Left lobe of liver (tissue), 2 donors: ENCODE measurements around the gene SUGCT. TPM values are rescaled to one million over a fixed set of nuclear protein-coding genes. Genes with fewer than 3 reads are reported as not detected.
A peak's percentile ranks its signal among the peaks of the same experiment; 100 is the strongest.
"Not testable (repeated sequence)": the region's sequence is repeated elsewhere in the genome, so short reads cannot be mapped to it uniquely, and the experiment has no call there.

Source experiments
- ATAC-seq: fragments of 200-7000 bp; cut with Tn5 transposase; one replicate; pipeline ENCODE4 v1.9.1; 2020; ENCODE audit warnings: mild to moderate bottlenecking, moderate library complexity
- DNase-seq: peaks from one replicate; pipeline ENCODE4 v3.0.0-alpha.2; 2020; ENCODE audit warnings: low spot score
- total RNA-seq: library from RNA; stranded (reverse); gene quantifications from one replicate; pipeline ENCODE4 v1.2.1, GENCODE V29; 2021
- donor health status: DM: no; HTN: no; CAD: no; lungs with moderate emphysema.
- donor health status: DM: no; HTN: yes; CAD: no.

SUGCT gene
- total RNA-seq, 1 donor from 2014 or later: 14.3 TPM

DNA sequence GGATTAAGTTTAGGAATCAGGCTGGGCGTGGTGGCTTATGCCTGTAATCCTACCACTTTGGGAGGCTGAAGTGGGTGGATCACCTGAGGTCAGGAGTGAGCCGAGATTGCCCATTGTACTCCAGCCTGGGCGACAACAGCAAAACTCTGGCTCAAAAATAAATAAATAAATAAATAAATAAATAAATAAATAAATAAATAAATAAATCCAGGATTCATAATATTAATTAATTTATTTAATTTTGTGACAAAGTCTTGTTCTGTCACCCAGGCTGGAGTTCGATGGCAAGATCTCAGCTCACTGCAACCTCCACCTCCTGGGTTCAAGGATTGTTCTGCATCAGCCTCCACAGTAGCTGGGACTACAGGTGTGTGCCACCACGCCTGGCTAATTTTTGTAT lies 4.2 kb downstream of the SUGCT start:
- DNase-seq (no peak), ATAC-seq (no peak)

DNA sequence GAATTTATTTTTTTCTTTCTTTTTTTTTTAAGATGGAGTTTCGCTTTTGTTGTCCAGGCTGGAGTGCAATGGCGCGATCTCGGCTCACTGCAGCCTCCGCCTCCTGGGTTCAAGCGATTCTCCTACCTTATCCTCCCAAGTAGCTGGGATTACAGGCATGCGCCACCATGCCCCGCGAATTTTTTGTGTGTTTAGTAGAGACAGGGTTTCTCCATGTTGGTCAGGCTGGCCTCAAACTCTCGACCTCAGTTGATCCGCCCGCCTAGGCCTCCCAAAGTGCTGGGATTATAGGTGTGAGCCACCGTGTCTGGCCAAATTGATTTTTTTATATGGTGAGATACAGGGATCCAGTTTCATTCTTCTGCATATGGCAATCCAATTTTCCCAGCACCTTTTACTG lies 5.1 kb downstream of the SUGCT start:
- not testable (repeated sequence) for ATAC-seq, DNase-seq

DNA sequence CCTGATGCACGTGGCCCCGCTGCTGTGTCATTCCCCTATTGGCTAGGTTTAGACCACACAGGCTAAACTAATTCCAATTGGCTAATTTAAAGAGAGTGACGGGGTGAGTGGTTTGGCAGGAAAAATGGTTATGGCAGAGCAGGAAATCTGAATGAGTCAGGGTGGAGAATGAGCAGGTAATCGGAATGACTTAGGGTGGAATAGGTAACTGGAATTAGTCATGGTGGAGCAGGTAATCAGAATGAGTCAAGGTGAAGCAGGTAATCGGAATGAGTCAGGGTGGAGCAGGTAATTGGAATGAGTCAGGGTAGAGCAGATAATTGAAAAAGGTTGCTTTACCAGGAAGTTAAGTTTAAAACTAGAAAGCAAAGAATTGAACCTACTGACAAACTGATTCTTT lies 7.1 kb downstream of the SUGCT start:
- not testable (repeated sequence) for ATAC-seq, DNase-seq

DNA sequence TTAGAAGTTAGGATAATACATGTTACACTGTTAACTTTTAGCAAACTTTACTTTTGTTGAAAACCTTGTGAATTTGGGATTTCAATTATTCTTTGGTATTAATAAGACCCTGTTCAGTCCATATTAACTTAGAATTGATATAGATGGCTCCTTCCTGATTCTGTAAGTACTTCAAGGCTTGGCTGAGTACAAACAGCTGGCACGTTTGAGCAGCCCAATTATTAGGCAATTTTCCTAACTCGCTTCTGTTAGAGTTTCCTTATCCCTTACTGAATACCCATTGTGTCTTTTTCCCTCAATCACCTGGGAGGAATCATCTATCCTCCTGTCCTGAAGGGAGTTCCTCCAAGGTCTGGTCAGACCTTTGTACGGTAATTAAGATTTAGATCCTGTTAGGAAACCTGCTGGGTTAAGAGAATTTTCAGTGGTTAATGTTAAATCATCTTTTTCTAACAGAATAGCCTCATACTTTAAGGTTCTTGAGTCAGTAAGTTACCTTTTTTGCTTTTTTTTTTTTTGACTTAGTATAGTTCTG lies 10.9 kb downstream of the SUGCT start:
- not testable (repeated sequence) for DNase-seq

DNA sequence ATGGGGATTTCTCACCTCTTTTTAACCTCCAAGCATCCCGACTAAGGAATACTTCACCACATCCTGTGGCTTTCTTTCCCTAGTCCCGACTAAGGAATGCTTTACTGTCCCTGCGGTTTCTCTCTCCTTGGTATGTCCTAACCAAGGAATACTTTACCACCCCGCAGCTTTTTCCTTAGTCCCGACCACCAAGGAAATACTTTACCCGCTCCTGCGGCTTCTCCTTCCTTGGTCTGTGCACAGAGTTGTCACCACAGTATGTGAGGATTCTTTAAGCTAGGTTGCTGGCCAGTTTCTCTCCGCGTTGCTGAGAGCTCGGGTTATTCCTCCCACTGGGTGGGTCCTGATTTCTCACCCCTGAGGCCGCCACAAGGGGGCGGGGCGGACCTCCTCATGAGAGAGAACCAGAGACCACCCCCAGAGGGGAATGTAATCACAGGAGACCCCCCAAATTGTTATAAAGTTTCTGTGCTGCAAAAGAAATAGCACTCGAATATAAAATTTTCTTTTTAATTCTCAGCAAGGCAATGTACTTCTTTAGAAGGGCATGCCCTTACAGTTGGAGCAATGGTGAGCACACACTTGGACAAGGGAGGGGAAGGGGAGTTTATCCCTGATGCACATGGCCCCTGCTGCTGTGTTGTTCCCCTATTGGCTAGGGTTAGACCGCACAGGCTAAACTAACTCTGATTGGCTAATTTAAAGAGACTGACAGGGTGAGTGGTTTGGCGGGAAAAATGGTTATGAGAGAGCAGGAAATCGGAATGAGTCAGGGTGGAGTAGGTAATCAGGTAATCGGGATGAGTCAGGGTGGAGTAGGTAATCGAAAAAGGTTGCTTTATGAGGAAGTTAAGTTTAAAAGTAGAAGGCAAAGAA lies 12.8 kb downstream of the SUGCT start:
- DNase-seq (no peak), ATAC-seq (no peak)

More for the DNA sequence above, 10.9 kb downstream of the SUGCT start:
- ATAC-seq: not testable (repeated sequence)

DNA sequence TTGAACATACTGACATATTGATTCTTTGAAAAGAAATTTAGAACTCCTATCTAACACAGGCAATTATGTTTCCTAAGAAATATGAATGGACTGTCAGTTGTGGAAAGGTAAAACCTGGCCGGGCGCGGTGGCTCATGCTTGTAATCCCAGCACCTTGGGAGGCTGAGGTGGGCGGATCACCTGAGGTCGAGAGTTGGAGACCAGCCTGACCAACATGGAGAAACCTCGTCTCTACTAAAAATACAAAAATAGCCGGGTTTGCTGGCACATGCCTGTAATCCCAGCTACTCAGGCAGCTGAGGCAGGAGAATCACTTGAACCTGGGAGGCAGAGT lies 13.4 kb downstream of the SUGCT start:
- not testable (repeated sequence) for DNase-seq, ATAC-seq

DNA sequence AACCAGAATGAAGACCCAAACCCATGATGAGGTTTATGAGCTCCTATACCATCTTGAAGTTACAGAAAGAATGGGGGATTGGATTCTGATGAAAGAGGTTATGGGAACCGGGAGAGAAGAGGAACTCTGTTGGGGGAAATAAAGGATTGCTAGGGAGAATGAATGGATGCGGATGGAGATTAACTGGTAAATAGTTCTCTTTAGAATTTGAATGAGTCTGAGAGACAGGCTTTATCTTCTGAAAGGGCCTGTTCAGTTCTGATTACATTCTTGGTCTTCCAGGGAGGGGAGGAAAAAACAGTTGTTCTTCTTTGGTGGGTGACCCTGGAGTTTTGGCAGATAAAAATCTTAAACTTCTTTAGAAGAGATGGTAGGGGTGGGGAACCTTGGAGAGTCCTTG lies 13.9 kb downstream of the SUGCT start:
- no peak for ATAC-seq
- DNase-seq: no peak

DNA sequence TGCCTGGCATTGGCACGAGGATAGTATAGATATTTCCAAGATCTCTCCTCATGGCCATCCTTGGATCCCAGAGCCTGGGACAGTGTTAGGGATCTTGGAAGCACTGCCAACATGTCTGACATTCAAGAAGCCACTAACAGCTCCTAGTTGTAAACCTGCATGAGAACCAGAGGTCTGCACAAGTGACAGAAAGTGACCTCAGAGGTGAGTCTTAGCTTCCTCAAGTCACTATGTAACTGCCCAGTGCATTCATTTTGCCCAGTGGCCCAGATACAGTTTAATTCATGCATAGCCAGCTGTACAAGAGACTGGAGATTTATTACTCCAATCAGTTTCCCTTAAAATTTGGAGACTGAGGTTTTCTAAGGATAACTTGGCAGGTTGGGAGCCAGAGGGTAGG lies 16.7 kb downstream of the SUGCT start:
- DNase-seq (no peak), ATAC-seq (no peak)

DNA sequence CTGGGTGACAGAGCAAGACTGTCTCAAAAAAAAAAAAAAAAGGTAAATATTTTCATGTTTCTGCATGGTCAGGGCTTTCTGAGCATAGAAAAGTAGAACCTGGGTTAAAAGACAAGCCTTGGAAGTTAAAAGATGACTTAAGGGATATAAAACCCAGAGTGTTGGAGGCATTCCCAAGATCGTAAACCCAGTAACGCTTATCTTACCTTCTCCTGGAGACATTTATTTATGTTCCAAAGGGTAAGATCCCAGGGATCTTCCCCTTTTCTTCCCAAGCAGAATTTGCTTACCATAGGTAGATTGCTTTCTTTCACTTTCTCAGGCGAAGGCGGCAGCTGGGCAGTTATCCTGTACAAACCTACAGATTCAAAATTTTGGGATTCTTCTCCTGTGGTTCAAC lies 22.2 kb downstream of the SUGCT start:
- no peak for ATAC-seq
- DNase-seq: no peak

DNA sequence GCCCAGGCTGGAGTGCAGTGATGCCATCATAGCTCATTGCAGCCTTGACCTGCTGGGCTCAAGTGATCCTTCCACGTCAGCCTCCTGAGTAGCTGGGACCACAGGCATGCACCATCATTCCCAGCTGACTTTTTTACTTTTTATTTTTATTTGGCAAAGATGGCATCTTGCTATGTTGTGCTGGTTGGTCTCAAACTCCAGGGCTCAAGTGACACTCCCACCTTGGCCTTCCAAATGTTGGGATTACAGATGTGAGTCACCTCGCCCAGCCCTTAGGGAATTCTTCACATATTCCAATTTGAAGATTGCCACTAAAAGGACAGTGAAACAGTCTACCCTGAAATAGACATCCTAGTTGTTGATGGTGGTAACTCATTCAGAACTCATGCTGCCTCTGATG lies 27.7 kb downstream of the SUGCT start:
- no peak for DNase-seq
- ATAC-seq: no peak

DNA sequence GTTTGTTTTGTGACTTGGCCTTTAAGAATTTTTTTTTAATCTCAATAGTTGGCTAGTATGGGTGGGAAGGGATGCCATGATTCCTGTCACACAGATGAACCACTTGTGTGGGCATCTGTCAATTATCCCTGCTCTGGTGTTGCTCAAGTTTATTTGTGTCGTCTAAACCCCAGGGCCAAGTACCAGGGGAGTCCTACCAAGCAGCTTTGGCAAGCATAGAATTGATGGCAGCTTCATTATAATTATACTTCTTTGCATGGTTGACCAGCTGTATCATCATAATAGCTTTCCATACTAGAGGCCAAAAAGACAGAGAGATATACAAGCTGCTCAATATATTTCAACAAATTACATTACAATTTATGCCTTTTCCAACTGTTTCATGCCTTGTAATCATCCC lies 30.4 kb downstream of the SUGCT start:
- no peak for DNase-seq
- ATAC-seq: no peak

DNA sequence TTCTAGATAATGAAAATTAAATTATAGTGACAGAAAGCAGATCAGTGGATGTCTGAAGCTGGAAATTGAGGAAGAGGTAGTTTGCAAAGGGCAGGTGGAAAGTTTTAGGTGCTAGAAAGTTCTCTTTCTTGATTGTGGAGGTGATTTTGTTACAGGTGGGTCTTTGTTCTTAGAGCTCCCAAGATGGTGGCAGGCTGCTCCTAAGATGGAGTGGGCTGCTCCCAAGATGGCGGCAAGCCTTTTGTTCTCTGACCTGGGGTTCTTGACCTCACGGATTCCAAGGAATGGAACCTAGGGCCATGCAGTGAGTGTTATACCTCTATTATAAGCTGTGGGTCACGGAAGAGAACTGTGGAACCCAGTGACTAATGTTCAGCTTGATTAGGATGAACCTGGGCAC lies 32.5 kb downstream of the SUGCT start:
- no peak for DNase-seq

DNA sequence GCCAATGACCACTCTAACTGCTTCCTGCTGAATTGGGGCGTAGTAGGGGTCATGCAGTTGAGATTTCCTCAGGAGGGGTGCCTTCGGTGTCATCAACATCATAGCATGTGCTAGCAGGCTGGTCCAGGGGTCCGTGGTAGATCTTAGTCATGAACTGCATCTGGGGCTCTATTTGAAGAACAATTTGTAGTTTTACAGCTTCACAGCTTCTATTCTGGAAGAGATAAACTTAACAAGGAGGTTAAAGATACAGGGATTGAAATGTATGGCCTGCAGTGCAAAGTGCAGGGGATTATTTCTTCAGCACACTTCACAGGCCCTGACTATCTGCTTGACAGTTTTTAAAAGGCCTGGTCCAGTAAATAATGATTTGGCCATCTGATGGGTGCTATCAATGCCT lies 33.5 kb downstream of the SUGCT start:
- DNase-seq: not testable (repeated sequence)

More for the DNA sequence above, 32.5 kb downstream of the SUGCT start:
- ATAC-seq: no peak

DNA sequence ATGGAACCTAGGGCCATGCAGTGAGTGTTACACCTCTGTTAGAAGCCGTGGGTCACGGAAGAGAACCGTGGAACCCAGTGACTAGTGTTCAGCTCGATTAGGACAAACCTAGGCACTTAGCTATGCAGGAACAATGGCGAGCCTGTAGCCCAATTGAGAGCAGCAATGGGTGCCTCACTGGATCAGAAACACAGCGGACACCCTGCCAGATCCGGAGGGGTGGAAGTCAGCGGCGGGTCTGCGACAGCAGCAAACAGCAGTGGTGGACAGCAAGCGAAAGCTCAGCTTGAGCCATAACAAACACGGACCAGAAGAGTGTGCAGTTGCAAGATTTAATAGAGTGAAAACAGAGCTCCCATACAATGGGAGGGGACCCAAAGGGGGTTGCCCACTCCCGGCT lies 38.3 kb downstream of the SUGCT start:
- not testable (repeated sequence) for ATAC-seq

More for the DNA sequence above, 33.5 kb downstream of the SUGCT start:
- ATAC-seq: not testable (repeated sequence)

DNA sequence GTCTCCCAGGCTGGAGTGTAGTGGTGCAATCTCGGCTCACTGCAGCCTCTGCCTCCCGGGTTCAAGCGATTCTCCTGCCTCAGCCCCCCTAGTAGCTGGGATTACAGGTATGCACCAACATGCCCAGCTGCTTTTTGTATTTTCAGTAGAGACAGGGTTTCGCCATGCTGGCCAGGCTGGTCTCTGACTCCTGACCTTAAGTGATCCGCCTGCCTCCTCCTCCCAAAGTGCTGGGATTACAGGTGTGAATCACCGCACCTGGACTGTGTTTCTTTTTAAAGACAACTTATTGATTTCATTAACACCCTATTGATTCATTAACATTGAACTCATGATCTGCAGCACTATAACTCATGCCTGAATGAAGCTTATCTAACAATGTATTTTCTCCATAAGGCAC lies 40.5 kb downstream of the SUGCT start:
- DNase-seq: not testable (repeated sequence)
- peak; percentile 10 for ATAC-seq

More for the DNA sequence above, 38.3 kb downstream of the SUGCT start:
- peak; percentile 33 for DNase-seq

DNA sequence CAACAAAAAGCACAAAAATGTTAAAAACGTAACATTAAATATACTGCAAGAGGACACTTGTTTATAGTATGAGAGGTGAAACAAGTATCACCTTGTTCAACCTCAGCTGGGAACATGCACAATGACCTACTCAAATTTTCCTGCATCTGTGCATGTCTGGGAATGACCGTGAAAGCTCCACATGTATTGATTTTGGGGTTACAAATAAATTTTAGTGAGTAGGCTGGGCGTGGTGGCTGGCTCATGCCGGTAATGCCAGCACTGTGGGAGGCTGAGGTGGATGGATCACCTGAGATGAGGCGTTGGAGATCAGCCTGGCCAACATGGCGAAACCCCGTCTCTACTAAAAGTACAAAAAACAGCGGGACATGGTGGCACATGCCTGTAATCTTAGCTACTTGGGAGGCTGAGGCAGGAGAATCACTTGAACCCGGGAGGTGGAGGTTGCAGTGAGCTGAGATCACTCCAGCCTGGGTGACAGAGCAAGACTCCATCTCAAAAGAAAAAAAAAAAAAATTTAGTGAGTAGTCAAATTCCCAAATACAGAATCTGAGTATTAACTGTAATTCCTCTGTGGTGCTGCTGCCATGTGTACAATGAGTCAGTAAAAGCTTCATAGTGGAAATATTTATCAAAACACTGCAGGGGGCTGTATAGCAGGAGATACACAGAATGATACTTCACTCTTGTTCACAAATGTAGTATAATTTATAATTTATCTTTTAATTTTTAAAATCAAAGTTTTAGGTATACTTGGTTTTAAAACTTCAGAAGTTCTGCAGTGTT lies 41.1 kb downstream of the SUGCT start:
- no peak for DNase-seq
- ATAC-seq: peak; percentile 84

DNA sequence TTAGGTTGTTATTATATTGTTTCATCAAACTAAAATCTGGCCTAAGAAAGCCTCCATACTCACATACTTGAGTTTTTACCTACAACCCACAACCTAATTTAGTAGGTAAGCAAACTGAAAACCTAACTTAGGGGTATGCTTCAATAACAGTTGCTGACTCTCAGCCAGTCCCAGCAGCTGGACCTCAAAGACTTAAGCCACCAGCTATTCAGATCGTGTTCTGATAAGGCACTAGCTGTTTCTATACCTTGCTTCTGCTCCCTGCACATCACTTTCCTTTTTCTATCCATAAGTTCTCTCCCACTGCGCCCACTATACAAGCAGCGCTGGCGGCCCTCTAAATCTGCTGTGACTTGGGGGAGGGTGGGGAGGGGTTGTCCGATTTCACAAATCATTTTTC lies 42.3 kb downstream of the SUGCT start:
- DNase-seq (no peak), ATAC-seq (no peak)

DNA sequence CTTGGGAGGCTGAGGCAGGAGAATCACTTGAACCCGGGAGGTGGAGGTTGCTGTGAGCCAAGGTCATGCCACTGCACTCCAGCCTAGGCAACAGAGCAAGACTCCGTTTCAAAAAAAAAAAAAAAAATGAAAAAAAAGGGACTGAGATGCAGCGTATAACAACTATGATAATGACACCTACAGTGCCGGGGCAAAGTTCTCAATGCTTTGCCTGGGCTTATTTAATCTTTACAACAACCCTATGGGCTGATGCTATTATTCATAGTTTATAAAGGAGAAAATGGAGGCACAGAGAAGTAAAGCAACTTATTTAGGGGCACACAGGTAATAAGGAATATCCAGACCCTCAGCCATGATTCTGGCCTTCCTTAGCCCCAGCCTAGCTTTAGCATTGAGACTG lies 47.6 kb downstream of the SUGCT start:
- DNase-seq: no peak
- no peak for ATAC-seq

DNA sequence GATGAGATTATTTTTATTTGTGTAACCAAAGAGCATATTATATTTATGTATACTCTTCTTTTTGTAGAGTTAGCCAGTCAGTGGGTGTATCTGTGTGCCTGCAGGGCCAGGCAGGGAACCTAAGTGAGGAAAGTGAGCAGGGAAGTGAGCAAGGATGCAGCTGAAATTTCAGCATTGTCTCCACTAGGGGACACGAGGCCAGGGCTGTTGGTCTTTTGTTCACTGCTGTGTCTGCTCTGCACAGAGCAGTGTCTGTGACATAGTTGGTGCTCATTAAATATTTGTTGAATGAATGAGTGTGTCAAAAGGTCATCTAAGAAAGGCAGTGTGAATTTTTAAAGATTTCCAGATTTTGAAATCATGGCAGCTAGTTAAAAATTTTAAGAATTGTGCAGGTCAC lies 51.8 kb downstream of the SUGCT start:
- ATAC-seq: no peak

DNA sequence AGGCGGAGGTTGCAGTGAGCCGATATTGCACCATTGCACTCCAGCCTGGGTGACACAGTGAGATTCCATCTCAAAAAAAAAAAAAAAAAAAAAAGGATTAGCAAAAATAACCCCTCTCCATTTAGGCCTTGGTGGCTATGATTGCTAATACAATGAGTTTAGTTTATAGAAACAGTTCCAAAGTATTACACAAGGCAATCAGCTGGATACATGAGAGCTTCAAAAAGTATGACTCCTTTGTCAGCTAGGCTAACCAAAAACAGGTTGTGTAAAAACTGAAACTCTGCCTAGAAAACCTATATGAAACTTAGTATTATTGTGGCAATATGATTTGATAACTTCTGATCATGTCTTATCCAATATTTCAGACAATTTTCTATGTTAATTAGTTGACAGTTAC lies 57.2 kb downstream of the SUGCT start:
- no peak for DNase-seq
- ATAC-seq: no peak

More for the DNA sequence above, 51.8 kb downstream of the SUGCT start:
- DNase-seq: no peak

DNA sequence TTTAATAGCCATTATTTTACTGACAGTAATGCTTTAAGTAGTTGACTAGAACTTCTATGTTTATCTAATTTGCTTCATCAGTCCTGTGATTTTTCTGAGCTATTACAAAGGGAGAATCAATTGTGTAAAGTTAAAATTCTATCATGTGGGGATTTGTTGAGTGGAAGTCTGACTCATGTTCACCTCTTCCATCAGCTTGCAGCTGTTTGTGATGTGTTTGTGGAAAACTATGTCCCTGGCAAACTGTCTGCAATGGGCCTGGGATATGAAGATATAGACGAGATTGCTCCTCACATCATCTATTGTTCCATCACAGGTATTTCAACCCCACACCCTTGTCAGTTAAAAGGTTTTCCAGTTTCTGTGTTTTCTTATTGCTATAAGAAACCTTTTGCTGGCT lies 59.9 kb downstream of the SUGCT start:
- DNase-seq (no peak), ATAC-seq (no peak)

DNA sequence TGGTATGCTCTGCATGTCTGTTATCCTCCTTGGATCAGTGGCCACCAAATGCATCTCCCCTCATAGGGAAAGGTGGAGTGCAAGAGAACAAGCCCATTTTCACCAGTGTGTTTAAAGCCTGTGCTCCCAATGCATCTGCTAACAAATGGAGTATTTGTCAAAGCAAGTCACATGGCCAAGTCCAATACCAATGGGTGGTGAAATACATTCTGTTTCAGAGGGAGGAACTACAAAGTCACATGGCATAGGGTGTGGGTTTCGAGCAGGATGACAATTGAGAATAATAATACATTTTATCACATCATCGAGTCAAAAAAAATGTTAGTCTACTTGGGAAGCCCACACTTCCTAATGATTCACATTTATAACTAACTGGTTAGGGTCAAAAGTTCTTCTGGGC lies 62.7 kb downstream of the SUGCT start:
- DNase-seq (no peak), ATAC-seq (no peak)
